HG02610 (cell line): ENCODE data around the gene SCAF1.
"Not testable (repeated sequence)": the region's sequence is repeated elsewhere in the genome, so short reads cannot be mapped to it uniquely, and the experiment has no call there.

Experiments used
- ATAC-seq: cut with Tn5 transposase; IDR thresholded peaks from one replicate; pipeline ENCODE4 v1.9.1; 2021; ENCODE audit warnings: mild to moderate bottlenecking, moderate library complexity; ENCODE audit not compliant: unreplicated experiment

SCAF1 gene

GRCh38 chr19:49615861-49616260, 26.1 kb upstream of the SCAF1 start:
- no peak for ATAC-seq

- ATAC-seq: no peak
Observed at GRCh38 chr19:49616532-49616931, 25.5 kb upstream of the SCAF1 start.

DNA sequence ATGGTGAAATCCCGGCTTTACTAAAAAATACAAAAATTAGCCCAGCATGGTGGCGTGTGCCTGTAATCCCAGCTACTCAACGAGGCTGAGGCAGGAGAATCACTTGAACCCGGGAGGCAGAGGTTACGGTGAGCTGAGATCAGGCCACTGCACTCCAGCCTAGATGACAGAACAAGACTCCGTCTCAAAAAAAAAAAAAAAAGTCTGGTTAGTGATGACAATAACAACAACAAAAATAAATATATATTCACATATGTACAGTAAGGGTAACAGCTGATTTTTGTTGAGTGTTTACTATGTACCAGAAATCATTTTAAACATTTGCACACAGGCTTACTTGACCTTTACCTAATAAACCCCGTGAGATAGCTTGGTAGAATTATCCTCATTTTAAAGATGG, 25.1 kb upstream of the SCAF1 start:
- no peak for ATAC-seq

- ATAC-seq: not testable (repeated sequence)
Observed at GRCh38 chr19:49617860-49618259, 24.1 kb upstream of the SCAF1 start.

DNA sequence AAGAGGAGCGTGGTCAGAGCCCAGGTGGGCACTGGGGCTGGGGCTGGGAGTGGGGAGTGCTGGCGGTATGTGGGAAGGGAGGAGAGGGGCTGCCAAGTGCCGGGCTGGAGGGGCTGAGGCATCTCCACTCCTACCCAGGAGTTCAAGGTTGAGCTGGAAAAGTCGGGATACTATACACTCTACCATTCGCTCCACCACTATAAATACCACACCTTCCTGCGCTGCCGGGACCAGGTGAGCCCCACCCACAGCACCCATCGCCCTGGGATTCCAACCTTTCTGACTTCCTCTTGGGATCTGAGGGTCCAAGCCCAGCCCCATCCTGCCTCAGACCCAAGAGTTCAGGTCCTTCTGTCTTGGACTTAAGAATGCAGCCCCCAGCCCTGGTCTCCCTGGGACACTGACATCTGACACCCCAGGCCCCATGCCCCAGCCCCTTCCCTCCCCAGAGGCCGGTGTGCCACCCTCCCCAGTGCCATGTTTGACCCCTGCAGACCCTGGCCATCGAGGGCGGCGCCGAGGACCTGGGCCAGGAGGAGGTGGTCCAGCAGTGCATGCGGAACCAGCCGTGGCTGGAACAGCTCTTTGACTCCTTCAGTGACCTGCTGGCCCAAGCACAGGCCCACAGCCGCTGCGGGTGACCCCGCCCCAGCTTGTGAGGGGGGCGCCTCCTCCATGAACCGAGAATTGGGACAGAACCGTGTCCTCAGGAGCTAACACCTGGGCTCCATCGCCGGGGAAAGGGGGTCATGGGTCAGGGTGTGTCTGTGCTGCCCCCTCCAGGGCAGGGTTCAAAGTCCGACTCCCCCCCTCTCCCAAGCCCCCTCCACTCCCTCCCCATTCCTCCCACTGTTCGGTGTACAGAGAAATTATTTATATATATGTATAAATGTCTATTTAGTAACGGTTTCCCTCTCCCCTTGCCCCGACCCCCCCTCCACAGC, 16.8 kb upstream of the SCAF1 start:
- ATAC-seq: no peak

- ATAC-seq: no peak
Observed at GRCh38 chr19:49626226-49626625, 15.8 kb upstream of the SCAF1 start.

DNA sequence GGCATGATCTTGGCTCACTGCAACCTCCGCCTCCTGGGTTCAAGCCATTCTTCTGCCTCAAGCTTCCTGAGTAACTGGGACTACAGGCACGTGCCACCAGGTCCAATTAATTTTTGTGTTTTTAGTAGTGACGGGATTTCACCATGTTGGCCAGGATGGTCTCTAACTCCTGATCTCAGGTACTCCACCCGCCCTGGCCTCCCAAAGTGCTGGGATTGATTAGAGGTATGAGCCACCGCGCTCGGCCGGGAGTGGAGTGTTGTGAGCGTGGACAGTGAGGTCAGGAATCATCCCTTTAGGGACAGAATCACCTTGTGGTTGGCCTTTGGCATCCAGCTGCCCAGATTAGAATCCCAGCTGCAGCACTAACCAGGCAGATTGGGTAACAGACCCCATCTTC, 12.3 kb upstream of the SCAF1 start:
- ATAC-seq: no peak

DNA sequence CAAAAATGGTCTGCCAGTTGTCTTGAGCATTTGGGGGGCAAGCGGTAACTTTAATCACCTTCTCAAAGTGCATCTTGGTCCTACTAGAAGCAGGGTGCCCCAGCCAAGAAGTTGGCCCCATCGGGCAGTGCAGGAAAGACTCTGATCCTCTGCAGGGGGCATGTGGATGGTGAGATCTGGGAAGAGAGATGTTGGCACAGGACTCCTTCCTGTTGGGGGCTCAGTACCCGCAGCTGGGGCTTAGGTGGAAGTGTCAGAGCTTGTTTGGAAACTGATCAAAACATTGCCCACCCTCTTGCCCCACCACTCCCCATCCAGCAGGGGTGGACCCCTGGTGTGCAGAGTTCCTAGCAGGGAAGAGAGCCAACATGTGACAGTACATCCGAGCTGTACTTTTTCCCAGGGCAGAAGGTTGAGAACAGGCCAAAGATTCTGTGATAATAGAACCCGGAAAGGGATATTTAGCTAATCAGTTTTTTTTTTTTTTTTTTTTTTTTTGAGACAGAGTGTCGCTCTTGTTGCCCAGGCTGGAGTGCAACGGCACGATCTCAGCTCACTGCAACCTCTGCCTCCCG, 10.9 kb upstream of the SCAF1 start:
- ATAC-seq: no peak

DNA sequence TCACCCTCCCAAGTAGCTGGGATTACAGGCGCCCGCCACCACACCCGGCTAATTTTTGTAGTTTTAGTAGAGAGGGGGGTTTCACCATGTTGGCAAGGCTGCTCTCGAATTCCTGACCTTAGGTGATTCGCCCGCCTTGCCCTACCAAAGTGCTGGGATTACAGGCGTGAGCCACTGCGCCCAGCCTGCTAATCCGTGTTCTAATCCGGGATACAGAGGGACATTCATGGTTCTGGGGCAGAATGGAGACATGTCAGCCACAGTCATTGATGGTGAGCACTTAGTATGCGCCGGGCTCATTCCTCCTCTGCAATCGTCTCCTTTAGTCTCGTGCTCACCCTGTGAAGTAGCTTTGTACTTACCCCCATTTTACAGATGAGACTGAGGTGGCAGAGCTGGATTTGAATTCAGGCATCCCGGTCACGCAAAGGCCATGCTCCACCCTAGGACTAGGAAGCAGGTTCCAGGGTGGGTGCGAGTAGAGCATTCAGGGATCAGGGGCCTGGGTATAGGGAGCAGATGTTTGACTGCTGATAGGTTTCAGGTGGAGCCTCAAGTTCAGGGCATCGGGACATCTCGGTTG, 10.3 kb upstream of the SCAF1 start:
- no peak for ATAC-seq

GRCh38 chr19:49632576-49632975, 9.4 kb upstream of the SCAF1 start:
- ATAC-seq: no peak

DNA sequence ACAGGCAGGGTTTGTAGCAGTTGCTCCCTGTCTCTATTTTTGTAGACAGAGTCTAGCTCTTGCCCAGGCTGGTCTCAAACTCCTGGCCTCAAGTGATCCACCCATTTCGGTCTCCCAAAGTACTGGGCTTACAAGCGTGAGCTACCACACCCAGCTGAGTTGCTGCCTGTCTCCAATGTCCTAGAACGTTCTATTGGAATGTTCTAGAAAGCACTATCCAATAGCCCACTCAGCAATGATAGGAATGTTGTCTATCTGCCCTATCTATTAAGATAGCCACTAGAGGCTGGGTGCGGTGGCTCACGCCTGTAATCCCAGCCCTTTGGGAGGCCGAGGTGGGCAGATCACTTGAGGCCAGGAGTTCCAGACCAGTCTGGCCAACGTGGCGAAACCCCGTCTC, 8.7 kb upstream of the SCAF1 start:
- ATAC-seq: not testable (repeated sequence)

DNA sequence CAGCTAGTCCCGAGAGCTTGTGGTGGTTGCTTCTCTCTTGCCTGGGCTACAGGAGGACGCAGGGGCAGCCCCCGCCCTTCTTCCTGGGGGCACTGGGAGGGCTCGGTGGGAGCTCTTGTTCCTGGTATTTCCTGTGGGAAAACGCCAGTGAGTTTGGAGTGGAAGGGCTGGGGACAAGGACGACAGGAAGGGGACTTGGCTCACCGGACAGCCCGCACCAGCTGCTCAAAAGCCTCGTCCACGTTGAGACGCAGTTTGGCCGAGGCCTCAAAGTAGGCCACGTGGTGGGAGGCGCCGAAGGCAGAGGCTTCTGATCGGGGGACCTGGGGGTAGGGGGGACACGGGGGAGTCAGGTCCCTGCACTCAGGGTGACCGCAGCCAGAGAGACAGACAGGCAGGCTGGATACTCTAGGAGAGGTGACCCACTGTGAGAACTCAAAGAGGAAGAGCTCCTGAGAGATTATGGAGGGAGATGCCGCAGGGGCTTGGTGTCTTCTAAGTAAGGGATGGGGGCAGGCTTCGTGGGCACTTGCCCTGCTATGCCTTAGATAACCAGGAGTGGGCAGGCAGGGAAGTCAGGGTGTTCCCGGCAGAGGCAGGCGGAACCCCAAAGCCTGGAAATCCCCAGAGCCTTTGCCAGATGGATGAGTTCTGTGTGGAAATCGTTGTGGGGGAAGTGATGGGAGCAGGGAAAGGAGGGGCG, 6.3 kb upstream of the SCAF1 start:
- ATAC-seq: no peak

DNA sequence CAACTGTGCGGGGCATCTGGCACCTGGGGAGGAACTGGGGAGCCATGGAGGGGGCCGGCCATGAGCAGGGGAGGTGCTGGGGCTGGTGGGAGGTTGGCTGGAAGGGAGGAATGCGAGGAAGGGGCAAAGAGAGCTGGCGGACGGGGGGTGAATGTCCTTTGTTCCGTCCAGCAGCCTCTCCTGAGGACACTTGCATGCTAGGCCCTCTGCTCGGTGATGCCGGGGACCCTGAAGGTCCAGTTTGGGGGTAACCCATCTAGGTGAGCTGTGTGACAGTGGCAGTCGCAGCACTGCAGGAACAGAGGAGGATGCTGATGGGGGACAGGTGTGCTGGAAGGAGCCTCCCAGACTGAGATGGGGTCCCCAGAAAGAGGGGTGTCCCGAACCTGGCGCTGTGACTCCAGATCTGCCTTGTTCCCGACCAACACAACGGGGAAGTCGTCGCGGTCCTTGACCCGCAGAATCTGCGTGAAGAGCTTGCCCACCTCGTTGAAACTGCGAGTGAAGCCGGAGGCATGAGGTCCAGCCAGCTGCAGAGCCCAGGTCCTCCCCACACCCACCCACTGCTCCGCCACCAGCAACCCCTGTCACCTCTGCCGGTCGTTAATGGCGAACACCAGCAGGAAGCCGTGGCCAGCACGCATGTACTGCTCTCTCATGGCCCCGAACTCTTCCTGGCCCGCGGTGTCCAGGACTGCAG, 5.6 kb upstream of the SCAF1 start:
- ATAC-seq: no peak

- ATAC-seq: no peak
Observed at GRCh38 chr19:49637821-49638738, 3.9 kb upstream of the SCAF1 start.

- no peak for ATAC-seq
Observed at GRCh38 chr19:49639401-49640112, 2.5 kb upstream of the SCAF1 start.

DNA sequence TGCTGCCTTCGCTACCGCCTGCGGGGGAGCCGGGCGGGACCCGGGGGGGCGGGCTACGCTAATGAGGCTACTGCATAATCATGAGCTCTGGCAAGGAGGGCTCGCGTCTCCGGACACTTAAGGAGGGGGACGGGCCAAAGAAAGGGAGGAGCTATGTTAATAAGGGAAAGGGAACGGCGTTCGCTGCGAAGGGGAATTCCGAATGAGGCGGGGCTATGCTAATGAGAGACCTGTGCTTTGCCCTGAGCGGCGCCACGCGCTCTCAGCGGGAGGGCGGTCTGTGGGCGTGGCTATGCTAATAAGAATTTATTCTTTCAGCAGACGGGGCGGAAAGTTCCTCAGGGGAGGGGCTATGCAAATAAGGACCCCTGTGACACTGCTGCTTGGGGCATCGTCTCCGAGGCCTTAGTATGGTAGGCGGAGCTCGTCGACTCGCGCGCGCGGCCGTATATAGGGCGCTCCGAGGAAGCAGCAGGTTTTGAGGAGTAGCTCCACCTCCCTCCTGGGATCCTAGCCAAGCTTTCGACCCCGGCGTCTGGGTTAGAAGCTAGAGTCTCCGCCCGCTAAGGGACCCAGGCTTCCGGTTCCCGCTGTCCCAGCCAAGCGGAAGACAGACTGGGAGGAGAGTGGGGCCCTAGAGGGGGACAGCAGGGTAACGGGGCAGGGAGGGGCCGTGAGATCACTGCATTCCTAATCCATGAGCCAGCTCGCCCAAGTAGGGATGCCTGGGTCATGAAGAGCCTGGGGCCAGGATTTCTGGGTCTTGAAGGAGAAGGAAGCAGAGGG, 1.7 kb upstream of the SCAF1 start, which contains the start of gene RRAS:
Gene RRAS, minus strand, starts transcription at position 31 of the 786 bp plus-strand sequence. CDS start 45 bp downstream, outside the sequence.
- peak; percentile 64 for ATAC-seq

DNA sequence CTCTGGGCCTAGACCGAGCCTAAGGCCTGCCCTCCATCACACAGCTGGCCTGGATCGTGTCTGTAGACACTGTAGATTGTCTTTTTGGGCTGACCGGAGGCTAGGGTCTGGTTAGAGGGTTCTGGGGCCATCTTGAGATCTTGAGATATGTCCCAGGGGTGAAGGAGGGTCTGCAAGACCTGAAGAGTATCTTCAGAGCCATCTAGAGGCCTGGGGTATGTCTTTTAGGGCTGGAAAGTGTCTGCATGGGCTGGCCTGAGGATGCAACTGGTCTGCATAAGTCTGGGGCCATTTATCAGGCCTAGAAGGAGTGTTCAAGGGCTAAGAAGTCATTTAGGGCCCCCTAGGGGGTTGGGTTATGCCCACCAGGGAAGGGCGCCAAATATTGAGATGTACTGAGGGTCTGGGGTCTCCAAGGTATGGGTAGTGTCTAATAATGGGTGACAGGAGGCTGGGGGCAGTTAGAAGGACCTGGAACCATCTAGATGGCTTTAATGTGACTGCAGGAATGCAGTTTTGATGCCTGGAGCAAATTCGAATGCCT, 555 bp downstream of the SCAF1 start:
- ATAC-seq: no peak

- no peak for ATAC-seq
Observed at GRCh38 chr19:49643466-49643865, 1.5 kb downstream of the SCAF1 start.
